HG03025 (cell line): ENCODE results near the gene FGD4.
"Not testable (repeated sequence)": the region's sequence is repeated elsewhere in the genome, so short reads cannot be mapped to it uniquely, and the experiment has no call there.

Source experiments
- ATAC-seq: cut with Tn5 transposase; IDR thresholded peaks from one replicate; pipeline ENCODE4 v1.9.1; 2021; ENCODE audit warnings: mild to moderate bottlenecking, moderate library complexity; ENCODE audit not compliant: unreplicated experiment, low FRiP score

The FGD4 gene

DNA sequence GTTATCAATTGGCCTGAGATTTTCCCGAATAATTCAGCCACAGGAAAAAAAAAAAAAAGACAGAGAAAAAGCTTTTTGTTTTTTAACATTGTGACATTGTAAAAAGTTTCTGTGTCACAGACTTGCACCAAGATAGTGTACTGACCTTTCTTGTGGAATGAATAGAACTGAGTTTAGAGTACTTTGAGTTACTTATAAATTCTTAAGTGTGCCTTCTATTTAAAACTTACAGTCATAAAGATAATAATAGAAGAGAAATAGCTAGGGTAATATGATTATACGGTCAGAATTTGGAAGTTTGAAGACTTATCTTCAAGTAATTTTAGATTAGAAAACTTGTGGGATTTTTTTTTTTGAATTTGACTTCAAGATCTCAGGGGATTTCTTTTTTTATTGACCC lies 88.8 kb downstream of the FGD4 start:
- no peak for ATAC-seq

DNA sequence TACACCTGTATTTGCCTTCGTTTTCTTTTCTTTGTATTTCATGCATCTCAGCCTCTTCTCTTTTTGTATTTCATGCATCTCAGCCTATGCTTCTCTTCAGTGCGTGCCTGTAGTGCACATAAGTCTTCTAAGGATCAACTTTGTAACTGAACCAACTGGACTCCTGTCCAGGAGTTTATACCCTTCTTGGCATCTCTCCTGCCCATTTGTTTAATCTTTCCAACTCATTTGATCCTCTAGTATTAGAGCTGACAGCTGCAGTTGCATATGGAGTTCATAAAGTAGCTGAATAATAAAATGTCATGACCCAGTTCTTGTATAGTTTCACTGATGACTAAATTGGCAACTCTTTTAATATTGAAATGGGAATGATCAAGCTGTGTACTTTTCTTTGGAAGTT lies 89.7 kb downstream of the FGD4 start:
- ATAC-seq: no peak

DNA sequence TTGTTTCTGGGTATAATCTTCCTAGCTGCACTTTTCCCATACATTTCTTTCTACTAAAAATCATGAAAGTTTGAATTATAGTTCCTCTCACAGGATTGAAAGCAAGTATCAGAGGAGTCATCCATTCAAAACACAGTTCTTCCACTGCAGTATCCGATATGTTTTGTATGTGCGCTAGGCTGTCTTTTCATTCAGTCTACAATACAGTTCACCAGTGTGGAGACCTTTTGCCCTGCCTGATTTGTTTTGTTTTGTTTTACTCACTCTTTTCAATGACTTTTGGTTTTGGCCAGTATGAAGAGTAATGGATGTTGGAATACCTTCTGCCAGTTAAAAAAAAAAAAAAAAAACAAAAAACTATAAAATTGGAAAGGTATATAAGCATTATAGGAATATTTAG lies 91.4 kb downstream of the FGD4 start:
- no peak for ATAC-seq

DNA sequence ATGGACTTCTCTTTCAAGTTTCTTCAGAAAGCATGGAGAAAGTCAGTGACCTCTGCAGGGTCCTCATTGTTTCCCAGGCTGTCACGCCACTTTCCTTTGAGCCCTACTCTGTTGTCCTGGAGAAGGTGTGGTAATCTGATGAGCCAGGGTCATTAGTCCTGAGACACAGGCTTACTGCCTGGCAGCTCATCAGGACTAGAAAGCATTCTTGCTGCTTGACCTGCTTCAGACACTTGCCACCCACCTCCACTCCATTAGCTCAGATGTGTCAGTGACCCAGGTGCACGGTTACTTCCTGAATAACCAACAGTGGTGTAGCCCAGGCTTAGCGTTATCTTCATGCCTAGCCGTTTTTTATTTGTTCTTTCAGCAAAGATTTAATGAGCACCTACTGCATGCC lies 93.9 kb downstream of the FGD4 start:
- ATAC-seq: no peak

DNA sequence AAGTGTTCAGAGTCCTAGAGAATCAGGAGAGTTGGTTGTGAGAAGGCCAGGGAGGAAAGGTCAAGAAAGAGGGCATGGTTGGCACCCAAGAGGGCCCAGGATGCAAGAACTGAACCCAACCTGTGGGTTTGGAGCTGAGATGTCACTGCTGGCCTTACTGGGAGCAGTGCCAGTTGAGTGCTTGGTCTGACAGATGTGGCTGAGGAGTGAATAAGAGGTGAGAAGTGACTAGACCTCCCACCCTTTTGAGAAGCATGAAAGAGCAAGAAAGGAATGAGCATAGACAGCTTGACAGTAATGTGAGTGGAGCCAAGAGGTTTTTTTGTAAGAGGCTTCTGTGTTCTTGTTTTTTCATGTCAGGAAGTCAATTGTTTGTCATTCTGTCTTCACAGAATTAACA lies 95.3 kb downstream of the FGD4 start:
- ATAC-seq: no peak

DNA sequence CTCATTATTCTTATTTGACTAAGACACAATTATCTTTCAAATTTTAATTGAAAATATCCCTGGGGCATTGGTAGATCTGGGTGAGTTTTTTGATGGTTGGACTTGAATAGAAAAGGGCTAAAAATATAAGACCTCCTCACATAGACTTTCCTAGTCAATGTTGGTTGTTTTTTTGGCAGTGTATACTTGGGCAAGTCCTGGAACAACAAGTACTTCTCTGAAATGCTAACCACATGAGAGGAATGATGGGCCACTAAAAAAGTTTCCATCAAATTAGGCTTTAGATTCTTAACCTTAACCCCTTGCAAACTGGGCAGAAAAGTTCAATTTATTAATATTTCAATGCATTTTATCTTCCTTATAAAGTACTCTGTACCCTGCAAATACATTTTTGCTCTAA lies 97.6 kb downstream of the FGD4 start:
- no peak for ATAC-seq

DNA sequence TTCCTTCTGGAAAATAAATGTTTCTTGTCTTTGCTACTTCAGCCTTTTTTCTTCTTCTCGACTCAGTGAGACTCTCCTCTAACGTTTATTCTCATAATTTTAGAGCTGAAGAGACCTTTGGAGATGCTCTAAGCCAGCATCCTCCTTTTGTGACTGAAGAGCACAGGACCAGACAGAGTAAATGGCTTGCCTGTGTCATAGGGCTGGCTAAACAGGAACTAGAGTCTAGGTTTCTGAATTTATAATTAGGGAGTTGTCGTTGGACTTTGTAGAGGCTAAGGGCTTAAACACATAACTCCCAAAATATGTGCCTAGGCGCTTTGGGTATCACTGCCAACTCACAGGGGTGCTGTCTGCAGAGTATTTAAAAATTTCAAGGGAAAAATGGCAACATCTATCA lies 98.5 kb downstream of the FGD4 start:
- ATAC-seq: no peak

DNA sequence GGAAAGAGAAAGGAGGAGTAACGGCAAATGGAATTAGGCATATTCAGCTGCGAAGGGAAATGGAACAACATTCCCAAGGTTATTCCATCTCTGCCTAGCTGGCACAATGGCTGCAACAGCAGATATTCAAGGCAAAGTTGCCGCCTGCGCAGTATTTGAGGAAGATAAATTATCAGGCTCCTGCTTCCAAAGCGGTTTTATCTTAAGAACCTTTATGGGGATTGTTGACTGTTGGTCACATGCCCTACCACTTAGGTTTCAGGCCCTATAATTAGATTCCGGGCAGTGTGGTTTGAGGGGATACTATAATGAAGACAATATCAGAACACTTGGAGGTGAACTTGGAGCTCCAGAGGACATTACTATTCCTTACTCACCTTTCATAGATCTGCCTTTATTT lies 99.7 kb downstream of the FGD4 start:
- no peak for ATAC-seq

DNA sequence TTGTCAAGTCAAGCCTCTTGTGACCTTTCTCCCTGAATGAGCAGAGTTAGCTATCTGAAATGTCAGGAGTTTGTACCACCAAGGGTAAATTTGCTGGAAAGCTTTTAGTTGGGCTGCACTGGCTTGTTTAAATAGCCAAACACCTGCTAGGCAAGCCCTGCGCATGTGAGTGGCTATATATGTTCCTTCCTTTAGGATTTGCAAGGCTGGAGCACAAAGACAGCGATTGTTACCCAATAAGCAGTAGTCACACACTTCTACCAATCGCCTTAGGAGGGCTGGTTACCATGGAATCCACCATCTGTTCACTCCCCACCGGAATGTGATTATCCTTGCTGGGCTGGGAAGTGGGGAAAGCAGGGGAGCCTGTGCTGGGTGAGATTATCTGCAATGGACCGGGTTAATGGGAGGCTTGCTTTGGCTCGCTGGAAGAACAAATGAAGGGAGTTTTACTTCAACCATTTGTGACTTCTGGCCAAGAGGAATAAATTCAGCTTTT lies 102.5 kb downstream of the FGD4 start:
- ATAC-seq: no peak

DNA sequence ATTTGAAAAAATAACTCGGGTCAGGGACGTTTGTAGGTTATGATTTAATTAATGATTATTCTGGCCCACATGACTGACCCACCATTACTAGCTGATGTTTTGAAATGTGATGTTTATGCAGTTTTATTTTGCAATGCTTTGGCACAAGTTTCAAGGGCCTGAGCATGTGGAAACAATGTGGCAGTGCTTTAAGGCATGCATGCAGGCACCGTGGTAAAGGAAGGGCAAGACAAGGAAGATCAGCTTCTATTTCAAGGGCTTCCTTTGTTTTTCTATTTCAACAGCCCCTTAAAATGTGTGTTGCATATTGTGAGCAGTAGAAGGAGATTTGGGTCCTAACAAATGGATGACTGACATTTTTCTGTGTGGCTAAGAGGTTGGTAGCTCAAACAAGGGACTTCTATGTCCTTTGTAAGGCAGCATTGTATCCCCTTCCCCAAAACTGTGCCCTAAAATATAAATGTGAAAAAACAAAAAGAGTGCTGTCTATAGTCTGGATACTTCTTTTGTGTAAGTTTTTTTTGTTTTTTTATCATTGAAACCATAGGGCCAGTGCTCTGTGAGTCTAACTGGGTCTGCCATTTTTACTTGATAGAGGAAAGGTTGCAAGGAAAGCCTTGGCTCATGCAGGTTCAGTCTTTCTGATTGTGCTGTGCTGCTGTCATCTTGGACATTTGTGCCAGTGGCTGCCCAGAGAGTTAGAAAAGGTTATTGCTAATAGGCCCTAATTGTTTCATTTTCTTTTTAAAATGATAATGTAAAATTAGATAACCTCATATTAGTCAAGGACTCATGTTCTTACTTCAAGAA lies 103.5 kb downstream of the FGD4 start:
- ATAC-seq: no peak

DNA sequence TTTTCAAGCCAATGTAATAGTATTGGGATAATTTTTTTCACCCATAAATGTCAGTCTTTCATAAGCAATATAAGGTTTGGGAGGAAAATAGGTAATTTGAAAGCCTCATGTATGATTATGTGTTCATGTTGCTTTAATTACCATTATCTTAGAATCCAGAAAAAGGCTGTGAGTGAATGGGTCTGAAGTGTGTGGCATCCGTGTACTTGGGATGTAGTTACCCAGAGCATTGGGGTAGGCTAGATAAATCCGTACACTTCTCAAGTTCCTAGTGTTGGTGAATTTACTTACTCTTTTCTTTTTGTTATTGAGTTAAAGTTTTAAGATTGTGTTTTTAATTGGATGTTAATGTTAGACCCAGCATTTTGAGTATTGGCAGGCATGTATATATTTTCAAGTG lies 104.4 kb downstream of the FGD4 start:
- no peak for ATAC-seq

DNA sequence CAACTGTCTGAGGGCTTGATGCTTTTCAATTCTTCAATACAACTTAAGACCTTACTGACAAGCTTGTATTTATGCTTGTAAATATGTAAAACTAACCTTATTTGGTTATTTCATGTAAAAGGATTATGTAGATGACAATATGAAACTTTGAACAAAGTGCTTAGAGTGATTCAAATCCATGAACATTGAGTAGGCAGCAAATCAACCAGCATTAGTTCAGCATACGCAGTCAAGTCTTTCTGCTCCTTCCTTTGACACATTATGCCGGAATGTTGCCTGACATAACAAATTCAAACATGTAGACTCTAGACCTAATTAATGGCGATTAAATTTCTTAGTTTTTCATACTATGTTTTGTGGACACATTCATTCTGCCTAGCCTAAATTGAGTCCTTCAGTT lies 105.2 kb downstream of the FGD4 start:
- ATAC-seq: no peak

DNA sequence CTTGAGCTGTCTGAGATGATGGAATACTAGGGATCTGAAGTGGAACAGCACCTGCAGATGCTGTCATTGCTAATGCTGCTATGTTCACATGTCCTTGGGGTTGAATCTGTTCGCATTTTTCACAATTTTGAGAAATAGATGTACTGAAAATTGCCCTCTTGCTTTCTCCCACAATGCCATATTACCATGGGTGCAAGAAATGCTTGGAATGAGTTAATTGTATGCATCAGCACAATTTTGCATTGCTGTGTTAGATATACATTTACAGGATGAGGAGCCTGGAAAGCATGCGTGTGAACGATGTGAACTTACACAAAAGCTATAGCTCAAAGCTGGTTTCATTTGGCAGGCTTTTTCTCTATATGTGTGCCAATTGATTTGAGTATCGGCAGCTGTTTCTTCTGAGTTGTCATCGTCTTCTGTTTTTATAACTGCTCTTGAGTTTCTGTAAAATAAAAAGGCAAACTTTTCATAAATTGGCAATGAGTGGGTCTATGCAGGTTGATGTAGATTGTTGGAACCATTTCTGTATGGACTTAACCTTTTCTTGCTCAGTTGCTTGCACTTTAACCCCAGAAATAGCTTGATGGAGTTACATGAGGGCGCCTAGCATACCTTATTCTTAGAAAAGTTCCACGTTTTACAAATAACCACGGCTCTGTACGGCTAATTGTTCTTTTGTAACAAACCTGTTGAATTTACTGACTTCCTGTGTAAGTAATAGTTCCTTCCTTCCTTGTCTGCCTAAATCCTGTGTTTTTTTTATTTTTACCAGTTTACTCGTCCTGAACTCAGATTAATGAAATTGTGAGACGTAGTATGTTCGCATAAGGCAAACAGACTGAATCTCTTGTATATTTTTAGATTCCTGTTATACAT lies 105.9 kb downstream of the FGD4 start:
- no peak for ATAC-seq

DNA sequence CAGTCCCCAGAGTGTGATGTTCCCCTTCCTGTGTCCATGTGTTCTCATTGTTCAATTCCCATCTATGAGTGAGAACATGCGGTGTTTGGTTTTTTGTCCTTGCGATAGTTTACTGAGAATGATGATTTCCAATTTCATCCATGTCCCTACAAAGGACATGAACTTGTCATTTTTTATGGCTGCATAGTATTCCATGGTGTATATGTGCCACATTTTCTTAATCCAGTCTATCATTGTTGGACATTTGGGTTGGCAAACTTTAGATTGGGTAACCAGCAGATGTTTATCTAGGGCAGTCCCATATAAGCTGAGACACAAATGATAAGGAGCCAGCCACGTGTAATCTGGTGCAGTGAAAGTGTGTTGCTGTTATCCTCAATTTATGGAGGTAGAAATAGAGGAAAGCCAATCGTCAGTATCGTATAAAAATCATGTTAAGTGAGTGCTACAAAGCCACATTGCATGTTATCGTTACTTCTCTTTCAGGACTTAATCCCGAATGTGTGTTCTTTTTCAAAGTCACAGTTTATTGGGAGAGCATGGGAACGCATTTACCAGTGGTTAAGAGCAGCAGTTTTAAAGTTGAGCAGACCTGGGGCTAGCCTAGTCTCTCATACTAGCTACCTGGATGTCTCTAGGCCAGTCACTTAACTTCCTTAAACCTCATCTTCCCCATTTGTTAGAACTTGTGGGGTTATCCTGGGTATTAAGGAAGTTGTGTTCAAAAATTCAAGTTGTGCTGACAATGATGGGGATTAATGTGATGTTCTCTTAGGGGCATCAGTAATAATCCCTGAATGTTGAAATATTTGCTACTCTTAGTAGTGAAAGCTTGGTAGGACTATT lies 108.0 kb downstream of the FGD4 start:
- not testable (repeated sequence) for ATAC-seq

DNA sequence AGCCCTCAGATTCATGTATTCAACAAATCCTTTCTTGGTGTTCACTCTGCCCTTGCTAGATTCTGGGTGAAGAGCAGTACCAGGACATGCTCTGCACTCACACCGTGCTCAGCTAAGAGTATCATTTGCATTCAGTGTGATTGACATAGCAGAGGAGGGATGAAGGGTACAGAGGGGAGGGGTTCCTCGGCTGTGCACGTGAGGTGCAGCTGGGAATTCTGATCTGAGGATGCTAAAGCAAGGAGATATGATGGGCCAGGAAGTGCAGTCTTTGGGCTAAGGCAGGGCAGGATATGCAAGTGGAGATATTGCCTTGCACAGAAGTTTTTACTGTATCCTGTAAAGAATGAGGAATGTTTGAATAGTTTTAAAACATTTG lies 108.6 kb downstream of the FGD4 start:
- no peak for ATAC-seq

DNA sequence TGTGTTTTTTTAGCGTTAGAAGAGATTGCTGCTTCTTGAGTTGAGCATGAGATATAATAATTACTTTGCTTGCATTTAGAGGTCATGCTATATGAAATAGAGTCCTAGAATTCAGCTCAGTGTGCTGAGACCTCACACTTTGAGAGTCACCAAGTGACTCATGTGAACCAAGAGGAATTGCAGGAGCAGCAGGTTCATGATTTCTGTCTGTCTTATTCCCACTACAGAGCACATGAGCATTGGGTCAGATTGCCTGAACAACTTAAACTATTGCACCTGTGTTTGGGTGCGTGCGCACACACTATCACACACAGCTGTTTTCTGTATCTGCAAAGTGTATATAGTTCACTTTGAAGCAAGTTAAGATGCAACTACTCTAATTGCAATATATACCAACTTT lies 109.3 kb downstream of the FGD4 start:
- ATAC-seq: no peak

DNA sequence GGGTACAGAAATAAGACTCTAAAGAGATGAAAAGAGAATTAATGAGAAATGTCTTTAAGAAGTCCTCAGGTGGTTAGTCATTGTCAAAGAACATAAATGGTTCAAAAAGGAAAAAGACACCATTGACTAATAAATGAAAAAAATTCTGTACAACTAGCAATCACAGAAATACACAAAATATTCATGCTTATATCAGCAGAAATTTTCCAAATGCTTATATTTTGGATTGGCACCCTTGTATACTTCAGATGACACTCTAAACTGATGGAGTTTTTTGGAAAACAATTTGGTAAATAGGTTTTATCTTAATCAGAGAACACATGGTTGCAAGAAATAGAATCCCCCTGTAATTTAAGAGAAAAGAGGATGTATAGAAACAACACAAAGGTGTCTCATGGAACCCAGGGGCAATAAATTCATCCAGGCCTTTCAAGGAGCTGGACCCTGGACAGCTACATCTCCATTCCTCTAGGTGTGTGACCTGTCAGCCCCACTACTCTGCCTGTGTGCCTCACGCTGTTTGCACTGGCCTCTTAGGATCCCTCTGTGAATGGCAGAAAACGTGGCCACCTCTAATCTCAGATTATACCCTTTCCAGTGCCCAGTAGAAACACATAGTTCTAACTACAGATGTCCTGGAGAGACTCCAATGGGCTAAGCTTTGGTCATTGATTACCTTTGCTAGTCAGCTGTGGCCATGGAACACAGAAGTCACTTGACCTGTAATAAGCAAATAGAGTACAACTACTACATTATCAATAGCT lies 110.2 kb downstream of the FGD4 start:
- no peak for ATAC-seq

DNA sequence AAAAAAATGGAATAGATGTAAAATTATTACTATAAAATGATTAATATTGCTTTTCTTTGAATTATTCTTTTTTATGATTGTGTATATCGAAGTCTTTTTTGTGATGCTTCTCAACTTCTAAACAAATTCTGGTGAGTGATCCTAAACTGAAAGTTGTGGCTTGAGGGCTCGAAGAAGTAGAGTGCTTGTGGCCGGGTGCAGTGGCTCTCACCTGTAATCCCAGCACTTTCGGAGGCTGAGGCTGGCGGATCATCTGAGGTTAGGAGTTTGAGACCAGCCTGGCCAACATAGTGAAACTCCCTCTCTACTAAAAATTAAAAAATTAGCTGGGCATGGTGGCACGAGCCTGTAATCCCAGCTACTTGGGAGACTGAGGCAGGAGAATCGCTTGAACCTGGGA lies 112.6 kb downstream of the FGD4 start:
- not testable (repeated sequence) for ATAC-seq

DNA sequence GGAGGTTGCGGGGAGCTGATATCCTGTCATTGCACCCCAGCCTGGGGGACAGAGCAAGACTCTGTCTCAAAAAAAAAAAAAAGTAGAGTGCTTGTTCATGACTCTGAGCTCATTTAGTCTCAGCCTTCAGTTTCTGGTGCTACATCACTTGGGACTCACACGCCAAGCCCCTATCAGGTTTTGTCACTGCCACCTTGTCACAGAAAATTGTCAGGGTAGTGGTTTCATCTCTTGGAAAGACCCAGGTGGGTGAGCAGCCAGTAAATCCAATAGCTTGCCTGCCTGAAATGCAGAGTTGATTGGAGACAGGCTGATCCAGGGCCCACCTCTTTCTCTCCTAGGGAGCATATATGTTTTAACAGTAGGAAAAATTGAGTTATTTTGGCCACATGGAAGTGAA lies 113.0 kb downstream of the FGD4 start:
- ATAC-seq: no peak

DNA sequence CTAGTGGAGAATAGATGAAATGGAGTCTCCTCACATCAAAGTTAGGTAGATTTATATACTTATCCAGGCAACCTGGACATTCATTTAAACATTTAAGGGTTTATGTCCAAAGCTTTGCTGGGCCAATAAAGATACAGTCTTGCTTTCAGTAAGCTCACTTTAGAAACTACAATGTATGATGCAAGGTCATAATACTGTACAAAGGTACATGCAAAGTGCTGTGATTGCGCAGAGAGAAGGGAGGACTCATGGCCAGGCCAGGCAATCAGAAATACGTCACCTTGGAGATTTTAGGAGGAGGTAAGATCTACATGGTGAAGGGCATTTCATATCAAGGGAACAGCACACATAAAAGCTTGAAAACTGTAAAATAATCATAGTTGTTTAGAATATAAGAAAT lies 113.6 kb downstream of the FGD4 start:
- ATAC-seq: no peak
